Activated naive CD4-positive, alpha-beta T cell treated with Interleukin-2 at 50 U/mL for 16 hours (primary cell): ENCODE measurements around the gene TFAP2B.

Experiments used
- DNase-seq: peaks from one replicate; pipeline ENCODE4 v3.0.0-alpha.2; 2020

Gene TFAP2B

GRCh38 chr6:50849796-50850180 lies 31.1 kb downstream of the TFAP2B start:
- no peak for DNase-seq

GRCh38 chr6:50850223-50851048 lies 31.8 kb downstream of the TFAP2B start:
- DNase-seq, result no peak

GRCh38 chr6:50851049-50851845 lies 32.6 kb downstream of the TFAP2B start:
- DNase-seq, result no peak

GRCh38 chr6:50853939-50854338 lies 35.3 kb downstream of the TFAP2B start:
- no peak for DNase-seq

DNA sequence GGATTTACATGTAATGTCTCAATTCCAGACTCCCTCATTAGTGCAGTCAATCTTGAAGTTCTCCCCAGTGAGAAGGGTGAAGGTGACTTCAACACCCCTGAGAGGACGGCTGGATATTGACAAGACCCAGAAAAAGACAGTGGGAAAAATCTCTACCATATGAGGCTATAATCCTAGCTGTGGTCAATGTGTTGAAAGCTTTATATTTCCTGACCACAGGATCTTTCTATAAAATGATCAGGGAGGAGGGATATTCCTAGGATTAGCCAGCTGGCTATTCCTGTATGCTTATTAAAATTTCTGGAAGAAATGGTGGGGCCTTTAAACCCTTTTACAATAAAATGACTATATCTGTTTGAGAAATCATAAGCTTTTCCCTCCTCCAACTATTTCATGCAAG lies 43.0 kb downstream of the TFAP2B start:
- no peak for DNase-seq

DNA sequence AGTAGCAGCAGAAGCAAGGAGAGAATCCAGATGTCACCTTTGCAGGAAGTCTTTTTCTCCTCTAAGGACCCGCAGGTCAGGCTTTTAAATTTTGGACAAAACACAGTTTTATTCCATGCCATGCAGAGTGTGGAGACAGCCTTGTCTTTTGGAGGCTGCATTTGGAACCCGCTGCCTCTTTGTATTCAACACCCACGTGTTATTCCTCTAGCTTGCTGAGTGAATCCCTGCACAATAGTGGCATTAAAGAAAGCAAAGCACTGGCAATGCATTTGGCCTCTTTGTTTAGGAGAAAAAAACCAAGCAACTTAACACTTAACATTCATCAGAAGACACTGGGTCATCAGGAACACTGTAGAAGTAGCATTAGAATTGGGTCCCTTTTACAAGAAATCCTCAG lies 43.5 kb downstream of the TFAP2B start:
- no peak for DNase-seq

DNA sequence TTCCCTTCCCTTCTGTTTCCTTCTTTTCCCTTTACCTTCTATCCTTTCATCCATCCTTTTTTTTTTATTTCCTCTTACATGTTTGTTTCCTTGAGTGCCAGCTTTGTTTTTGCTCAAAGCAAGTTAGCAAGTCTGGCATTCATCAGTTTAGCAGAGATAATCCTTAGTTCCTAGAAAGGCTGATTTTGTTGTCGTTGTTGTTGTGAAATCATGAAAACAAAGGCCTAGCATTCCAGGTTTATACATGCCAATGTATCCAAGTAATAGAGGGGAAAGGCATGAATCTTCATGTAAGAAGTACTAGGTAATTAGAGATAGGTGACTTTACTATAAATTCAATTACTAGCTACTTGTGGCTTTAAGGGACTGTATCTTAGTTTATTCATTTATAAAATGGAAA lies 45.9 kb downstream of the TFAP2B start:
- no peak for DNase-seq

DNA sequence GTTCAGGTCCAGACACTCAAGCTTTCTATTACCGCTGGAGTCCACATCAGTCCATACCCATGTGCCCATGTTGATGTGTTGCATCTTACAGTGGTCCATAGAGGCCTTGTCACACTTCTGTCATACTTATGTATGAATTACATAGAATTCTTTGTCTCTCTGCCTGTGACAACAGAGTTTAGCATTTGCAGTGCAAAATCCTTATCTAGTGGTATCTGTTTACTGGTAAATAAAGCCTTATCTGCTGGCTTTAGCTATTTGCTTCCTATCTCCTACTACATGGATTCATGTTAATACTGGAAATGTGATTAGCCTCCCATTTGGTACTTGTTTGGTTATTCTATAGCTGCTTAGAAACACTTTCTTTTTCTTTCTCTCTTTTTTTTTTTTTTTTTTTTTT lies 49.8 kb downstream of the TFAP2B start:
- DNase-seq, result no peak

DNA sequence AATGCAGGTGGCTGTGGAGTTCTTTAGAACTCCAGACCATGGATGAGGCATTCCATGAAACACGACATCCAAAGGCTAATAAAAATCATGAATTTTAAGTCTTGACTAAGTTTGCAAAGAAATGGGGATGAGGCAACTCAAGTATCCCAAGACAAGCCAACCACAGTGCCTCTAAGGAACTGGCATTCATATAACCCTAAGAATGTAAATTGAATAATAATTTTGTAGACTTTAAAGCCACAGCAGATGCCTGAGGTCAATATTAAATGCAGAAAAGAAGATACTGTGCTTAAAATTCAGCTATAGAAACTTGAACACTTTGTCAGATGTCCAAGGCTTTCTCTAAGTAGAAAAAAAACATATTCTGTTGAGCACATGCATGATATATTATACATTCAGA lies 54.5 kb downstream of the TFAP2B start:
- no peak for DNase-seq

- DNase-seq, result no peak
Observed at GRCh38 chr6:50884364-50884763, 65.7 kb downstream of the TFAP2B start.

DNA sequence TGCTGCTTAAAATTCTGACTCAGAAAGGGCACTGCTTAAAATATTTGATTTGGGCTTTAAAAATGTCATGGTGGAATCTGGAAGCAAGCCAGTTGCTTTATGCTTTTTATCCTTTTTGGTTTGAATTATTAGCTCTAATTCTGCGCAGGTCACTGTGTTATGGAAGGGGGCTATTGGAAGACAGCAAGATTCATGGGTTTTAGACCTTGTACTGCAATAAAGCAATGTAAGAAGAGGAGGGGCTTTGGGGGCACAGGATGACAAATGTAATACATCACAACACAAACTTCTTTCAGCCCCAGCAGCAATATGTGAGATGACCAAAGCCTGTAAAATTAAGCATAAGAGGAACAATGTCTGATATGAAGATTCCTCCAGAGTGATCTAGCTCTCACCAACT lies 68.4 kb downstream of the TFAP2B start:
- no peak for DNase-seq

DNA sequence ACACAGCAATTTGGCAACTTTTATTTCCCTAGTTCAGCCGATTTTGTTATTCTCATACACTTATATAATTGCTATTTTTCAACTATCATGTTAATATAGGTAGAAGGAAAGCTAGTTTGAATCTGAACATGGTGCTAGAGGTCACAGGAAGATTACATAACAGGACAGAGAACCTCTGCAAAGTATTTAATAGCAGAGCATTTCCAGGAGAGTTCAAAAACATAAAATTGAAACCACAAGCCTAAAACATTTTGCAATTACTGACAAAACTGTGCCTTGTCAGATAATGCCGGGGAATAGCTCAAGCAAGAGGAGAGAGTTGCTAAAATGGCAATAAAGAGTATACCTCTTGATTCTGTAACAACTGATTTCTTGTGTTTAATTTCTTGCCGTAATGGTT lies 70.8 kb downstream of the TFAP2B start:
- no peak for DNase-seq

DNA sequence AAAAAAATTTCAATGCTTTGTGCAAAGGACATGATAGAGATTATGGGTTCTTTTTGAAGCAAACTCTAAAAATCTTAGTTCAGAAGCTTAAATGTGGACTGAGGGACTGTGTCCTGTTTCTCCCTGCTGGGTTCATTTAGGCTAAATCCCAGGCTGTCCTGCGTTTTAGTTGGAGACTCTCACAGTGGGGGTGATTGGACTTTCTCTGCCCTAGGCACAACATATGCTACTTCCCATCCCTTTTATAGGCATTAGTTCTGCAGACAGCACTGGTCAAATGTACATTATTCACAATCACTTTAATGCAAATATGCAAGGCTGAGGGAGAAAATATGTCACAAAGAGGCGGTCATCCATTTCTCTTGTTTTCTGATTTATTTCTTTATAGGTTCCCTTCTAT lies 71.3 kb downstream of the TFAP2B start:
- DNase-seq, result no peak

GRCh38 chr6:50890579-50890978 lies 71.9 kb downstream of the TFAP2B start:
- DNase-seq, result no peak

DNA sequence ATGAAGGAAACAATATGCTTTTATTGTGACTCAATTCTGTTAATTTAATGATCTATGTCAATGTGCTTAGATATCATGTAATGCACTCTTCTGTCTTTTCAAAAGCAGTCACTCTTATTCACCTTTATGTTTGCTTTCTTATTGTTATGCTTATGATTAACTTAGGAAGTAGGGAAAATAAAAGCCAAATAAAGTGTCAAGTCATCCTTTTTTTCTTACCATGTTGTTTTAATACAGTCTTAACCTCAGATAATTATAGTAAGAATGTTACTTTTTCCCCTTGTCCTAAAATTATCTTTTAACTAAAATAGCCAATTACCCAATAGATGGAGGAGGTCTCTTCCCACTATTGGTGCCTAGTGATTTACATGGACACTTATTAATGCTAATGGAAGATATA lies 72.6 kb downstream of the TFAP2B start:
- no peak for DNase-seq
